C1 segment of cervical spinal cord (tissue), 14 donors: ENCODE results near the gene ID1.

ENCODE experiments used
- DNase-seq, 14 donors: peaks; one replicate each; lab custom pipeline; 2025; lab: John Stamatoyannopoulos, UW

ID1 gene

DNA sequence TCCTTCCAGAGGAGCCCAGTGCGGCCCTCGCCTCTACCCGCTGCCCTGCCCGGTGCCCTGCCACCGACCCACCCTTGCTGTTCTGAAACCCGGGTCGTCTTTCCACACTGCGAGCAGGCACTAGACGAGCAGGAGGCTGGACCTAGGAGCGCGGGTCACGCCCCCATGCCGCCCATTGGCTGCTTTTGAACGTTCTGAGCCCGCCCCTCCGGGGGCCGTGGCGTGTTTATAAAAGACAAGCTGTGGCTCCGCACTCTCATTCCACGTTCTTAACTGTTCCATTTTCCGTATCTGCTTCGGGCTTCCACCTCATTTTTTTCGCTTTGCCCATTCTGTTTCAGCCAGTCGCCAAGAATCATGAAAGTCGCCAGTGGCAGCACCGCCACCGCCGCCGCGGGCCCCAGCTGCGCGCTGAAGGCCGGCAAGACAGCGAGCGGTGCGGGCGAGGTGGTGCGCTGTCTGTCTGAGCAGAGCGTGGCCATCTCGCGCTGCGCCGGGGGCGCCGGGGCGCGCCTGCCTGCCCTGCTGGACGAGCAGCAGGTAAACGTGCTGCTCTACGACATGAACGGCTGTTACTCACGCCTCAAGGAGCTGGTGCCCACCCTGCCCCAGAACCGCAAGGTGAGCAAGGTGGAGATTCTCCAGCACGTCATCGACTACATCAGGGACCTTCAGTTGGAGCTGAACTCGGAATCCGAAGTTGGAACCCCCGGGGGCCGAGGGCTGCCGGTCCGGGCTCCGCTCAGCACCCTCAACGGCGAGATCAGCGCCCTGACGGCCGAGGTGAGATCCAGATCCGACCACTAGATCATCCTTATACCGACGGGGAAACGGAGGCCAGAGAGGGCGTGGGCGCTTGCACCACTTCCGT, at the start of gene ID1:
Gene ID1, plus strand, starts transcription at position 259 of the 871 bp plus-strand sequence. Its CDS starts 99 bp downstream, at position 358.
- peak; percentile 21 to 93 (median 83) for DNase-seq

DNA sequence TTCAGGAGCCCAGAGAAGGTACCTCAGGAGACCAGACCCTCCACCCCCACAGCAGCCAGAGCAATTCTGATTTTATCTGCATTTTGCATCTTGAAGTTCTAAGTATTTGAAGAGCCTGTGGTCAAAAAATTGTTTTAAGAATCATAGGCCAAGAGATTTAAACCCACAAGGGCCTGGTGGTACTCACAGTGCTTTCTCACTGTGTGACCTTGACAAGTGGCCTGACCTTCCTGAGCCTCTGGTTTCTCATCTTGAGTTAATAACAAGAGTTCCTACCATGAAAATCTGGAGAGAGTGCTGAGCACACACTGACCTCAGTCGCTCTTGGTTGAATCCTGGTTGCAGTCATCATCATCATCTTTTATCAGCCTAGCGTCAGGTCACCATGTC, 45.4 kb upstream of the ID1 start:
- DNase-seq: no peak

GRCh38 chr20:31560094-31560745, 44.9 kb upstream of the ID1 start:
- DNase-seq: peak in 7 of 14 donors; percentile 0 to 53 (median 17)

GRCh38 chr20:31560746-31561598, 44.1 kb upstream of the ID1 start:
- no peak for DNase-seq

- DNase-seq: no peak
Measured at GRCh38 chr20:31562241-31562640, 42.8 kb upstream of the ID1 start.

- no peak for DNase-seq
Measured at GRCh38 chr20:31564284-31564683, 40.8 kb upstream of the ID1 start.

DNA sequence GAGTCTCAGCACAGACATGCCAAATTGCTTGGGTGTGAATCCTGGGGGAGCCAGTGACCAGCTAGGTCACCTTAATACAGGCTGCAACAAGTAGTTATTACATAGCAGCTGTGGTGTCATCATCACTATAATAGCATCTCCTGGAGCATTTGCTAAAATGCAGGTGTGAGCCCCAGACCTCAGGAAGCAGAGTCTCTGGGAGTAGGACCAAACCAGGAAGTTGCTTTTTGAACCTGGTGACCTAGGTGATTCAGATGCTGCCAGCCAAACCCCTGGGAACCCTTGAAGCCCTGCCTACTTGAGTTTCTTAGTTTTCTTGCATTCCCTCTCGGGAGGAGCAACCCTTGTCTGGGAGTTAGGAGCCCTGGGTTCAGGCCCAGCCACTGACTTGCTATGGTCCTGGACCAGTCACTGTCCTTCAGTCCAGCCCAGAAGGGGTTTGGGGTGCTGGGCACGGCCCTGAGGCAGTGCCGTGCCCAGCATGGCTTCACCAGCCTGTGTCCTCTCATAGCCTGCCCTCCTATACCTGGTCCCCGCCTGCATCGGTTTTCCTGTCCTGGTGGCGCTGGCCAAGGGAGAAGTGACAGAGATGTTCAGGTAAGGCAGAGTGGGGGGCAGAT, 39.3 kb upstream of the ID1 start:
- DNase-seq: no peak

- DNase-seq: no peak
Measured at GRCh38 chr20:31566319-31566657, 38.8 kb upstream of the ID1 start.

DNA sequence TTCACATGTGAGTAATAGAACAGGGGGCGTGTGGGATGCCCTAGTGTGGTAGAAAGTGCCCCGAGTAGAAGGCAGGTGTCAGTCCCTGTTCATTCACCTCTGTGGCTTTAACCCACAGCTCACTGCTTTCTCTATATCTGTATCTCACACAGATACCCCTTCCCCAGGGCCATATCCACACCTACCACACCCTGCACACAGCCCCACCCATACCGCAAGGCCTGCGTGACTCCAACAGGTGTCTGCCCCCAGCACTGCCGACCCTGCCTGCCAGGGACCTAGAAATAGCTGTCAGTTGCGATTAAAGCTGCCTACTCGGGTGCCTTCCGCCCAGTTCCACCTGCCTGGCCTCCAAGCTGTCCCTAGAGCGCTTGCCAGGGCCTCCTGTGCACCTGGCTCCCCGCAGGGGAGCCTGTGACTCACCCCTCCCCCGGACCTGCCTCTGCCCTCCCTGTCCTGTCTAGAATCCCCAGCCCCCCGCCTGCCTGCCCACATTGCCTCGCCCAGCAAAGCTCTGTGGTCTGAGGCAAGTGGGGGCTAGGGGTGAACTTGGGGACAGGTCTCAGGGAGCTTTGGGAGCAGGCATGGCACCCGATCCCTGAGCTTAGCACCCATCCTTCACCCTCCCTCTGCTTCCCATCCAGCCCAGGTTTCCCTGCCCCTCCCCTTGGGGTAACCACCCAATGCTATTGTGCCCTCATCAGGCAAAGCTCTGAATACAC, 38.3 kb upstream of the ID1 start:
- peak in 1 of 14 donors; percentile 49 for DNase-seq

GRCh38 chr20:31567380-31567720, 37.7 kb upstream of the ID1 start:
- DNase-seq: no peak

GRCh38 chr20:31568041-31568731, 36.9 kb upstream of the ID1 start:
- no peak for DNase-seq

- DNase-seq: peak in 5 of 14 donors; percentile 4 to 19 (median 14)
Measured at GRCh38 chr20:31568773-31569162, 36.3 kb upstream of the ID1 start.

- peak in 11 of 14 donors; percentile 17 to 72 (median 47) for DNase-seq
Measured at GRCh38 chr20:31569163-31570020, 35.7 kb upstream of the ID1 start.

DNA sequence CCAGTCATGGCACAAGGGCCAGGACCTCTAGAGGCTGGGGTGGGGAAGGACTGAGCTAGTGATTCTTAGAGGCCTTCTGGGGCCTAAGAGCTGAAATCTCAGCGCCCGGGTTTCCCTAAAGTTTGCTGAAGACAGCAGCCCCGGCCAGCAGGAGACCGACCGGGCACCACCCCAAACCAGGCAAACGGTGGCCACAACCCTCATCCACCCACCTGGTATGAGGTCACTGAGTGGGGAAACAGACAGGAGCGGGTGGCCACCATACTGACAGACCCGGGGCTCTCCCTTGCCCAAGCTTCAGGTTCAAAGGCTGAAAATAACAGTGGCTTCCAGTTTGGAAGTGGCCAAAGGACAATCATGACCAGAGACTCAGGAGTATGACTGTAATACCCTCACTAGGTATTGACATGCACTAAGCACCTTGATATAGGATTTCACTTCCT, 35.0 kb upstream of the ID1 start:
- DNase-seq: peak in 2 of 14 donors; percentile 29 to 52

- peak in 12 of 14 donors; percentile 18 to 92 (median 78) for DNase-seq
Measured at GRCh38 chr20:31570735-31571617, 34.1 kb upstream of the ID1 start.

GRCh38 chr20:31572042-31572700, 32.9 kb upstream of the ID1 start:
- peak in 1 of 14 donors; percentile 68 for DNase-seq

- DNase-seq: peak; percentile 65 to 93 (median 84)
Measured at GRCh38 chr20:31572701-31573554, 32.2 kb upstream of the ID1 start.
